Esophagus muscularis mucosa (tissue), 4 donors: ENCODE data around the gene KCNQ4.

Experiments used
- CTCF ChIP-seq, 3 experiments: fragments of 200-600 bp in 2 of 3; fragments of 450-650 bp in 1 of 3; sonication (generic) in 2 of 3; IDR thresholded peaks; one replicate each; pipeline ENCODE4 v1.5.1; 2017 to 2019; ENCODE audit warnings: antibody characterized with exemption in 3 of 3, mild to moderate bottlenecking in 2 of 3, moderate library complexity in 1 of 3
- EP300 ChIP-seq: sonication (generic); formaldehyde crosslinking; IDR thresholded peaks from one replicate; pipeline ENCODE4 v1.6.1; 2017; ENCODE audit warnings: antibody characterized with exemption
- POLR2A ChIP-seq: fragments of 450-650 bp; IDR thresholded peaks from one replicate; pipeline ENCODE4 v1.6.1; 2017; ENCODE audit warnings: antibody characterized with exemption, moderate library complexity, mild to moderate bottlenecking, low read depth
- POLR2AphosphoS5 ChIP-seq, 2 donors: sonication (generic); formaldehyde crosslinking; IDR thresholded peaks; one replicate each; pipeline ENCODE4 v1.6.1; 2017; ENCODE audit warnings: antibody characterized with exemption in 2 of 2

GRCh38 chr1:40801742-40802077, 18.1 kb downstream of the KCNQ4 start:
- TF ChIP-seq CTCF (IDR thresholded peaks at IDR 0.05) (no peak), POLR2AphosphoS5 (IDR thresholded peaks at IDR 0.05) (no peak), EP300 (no peak), POLR2A (no peak)
